HFF-Myc (cell line): ENCODE results near the gene MYT1.
"Not testable (repeated sequence)": the region's sequence is repeated elsewhere in the genome, so short reads cannot be mapped to it uniquely, and the experiment has no call there.

Experiments used
- DNase-seq: peaks from one replicate; pipeline ENCODE4 v3.0.0-alpha.2; 2011; ENCODE audit warnings: low read depth; ENCODE audit errors: extremely low read depth
- H3K4me3 ChIP-seq: replicated peaks from 2 replicates; pipeline ENCODE4 v1.5.1; 2011; ENCODE audit warnings: low read depth, mild to moderate bottlenecking, control low read depth, low read length
- TF ChIP-seq, protein P1 (sequence below): IDR thresholded peaks from 2 replicates; pipeline ENCODE4 v1.5.1; 2012; ENCODE audit warnings: mild to moderate bottlenecking, low read depth, low read length, control low read depth; ENCODE audit errors: missing control alignments

Gene MYT1

GRCh38 chr20:64231621-64232550, 67.6 kb downstream of the MYT1 start:
- H3K4me3 ChIP-seq: no peak overlapping the region
- DNase-seq: no peak
- TF ChIP-seq, protein P1, sequence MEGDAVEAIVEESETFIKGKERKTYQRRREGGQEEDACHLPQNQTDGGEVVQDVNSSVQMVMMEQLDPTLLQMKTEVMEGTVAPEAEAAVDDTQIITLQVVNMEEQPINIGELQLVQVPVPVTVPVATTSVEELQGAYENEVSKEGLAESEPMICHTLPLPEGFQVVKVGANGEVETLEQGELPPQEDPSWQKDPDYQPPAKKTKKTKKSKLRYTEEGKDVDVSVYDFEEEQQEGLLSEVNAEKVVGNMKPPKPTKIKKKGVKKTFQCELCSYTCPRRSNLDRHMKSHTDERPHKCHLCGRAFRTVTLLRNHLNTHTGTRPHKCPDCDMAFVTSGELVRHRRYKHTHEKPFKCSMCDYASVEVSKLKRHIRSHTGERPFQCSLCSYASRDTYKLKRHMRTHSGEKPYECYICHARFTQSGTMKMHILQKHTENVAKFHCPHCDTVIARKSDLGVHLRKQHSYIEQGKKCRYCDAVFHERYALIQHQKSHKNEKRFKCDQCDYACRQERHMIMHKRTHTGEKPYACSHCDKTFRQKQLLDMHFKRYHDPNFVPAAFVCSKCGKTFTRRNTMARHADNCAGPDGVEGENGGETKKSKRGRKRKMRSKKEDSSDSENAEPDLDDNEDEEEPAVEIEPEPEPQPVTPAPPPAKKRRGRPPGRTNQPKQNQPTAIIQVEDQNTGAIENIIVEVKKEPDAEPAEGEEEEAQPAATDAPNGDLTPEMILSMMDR: no peak

DNA sequence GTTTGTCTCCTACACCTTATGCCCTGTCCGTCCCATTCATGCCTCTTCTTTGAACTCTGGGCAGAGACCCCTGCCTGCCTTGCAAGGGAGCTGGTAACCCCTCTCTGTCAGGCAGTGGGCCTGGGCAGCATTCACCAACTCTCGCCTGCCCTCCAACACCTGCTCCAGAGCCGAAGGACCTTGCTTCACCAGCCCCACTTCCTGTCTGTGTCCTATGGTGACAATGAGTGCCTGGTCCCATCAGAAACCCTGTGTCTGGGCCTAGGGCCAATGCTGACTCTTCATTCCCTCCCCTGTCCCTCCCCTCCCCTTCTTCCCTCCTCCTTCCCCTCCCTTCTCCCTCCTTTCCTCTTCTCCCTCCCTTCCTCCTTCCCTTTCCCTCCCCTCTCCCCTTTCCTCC, 68.5 kb downstream of the MYT1 start:
- TF ChIP-seq, protein P1: no peak
- no peak for DNase-seq

GRCh38 chr20:64233725-64234124, 69.5 kb downstream of the MYT1 start:
- TF ChIP-seq, protein P1: no peak
- no peak overlapping the region for H3K4me3 ChIP-seq
- no peak for DNase-seq

More for the DNA sequence above, 68.5 kb downstream of the MYT1 start:
- no peak overlapping the region for H3K4me3 ChIP-seq

- TF ChIP-seq, protein P1: no peak
- no peak for DNase-seq
- H3K4me3 ChIP-seq: no peak overlapping the region
Observed at GRCh38 chr20:64234291-64234791, 70.1 kb downstream of the MYT1 start.

DNA sequence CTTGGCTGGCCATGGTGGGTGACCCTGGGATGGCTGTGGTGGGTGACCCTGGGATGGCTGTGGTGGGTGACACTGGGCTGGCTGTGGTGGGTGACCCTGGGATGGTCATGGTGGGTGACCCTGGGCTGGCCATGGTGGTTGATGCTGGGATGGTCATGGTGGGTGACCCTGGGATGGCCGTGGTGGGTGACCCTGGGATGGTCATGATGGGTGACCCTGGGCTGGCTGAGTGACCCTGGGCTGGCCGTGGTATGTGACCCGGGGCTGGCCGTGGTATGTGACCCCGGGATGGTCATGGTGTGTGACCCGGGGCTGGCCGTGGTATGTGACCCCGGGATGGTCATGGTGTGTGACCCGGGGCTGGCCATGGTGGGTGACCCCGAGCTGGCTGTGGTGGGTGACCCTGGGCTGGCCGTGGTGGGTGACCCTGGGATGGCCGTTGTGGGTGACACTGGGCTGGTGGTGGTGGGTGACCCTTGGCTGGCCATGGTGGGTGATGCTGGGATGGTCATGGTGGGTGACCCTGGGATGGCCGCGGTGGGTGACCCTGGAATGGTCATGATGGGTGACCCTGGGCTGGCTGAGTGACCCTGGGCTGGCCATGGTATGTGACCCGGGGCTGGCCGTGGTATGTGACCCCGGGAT, 70.8 kb downstream of the MYT1 start:
- DNase-seq, H3K4me3 ChIP-seq: not testable (repeated sequence)

DNA sequence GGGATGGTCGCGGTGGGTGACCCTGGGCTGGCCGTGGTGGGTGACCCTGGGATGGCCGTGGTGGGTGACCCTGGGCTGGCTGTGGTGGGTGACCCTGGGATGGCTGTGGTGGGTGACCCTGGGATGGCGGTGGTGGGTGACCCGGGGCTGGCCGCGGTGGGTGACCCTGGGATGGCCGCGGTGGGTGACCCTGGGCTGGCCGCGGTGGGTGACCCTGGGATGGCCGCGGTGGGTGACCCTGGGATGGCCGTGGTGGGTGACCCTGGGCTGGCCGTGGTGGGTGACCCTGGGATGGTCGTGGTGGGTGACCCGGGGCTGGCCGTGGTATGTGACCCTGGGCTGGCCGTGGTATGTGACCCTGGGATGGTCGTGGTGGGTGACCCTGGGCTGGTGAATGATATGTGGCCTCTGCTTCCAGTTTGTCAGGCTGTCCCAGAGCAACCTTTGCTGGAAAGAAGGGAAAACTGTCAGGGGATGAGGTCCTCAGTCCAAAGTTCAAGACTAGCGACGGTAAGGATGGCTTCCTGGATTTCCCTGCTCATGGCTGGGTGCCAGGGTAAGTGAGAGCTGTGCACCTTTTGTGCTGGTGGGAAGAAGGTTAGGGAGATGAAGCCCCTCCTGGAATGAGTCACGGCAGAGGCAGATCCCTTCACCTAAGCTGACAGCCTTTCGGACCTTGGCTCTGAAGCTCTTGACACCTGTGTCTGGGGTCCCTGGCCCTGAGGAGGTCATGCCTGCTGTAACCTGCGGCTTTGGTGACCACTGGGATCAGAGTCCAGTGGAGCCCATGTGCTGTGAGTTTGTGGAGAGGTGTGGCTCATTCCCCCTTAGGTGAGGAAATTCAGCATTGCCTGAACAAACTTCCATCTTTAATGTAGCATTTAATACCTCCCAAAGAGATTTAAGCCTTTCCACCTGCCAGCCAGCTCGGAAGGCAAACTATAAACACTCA, 72.2 kb downstream of the MYT1 start:
- H3K4me3 ChIP-seq: no peak overlapping the region
- TF ChIP-seq, protein P1: no peak
- DNase-seq: no peak
